ENCODE measurements around the gene TMEM91.

- TF ChIP-seq EZH2phosphoT487 (IDR thresholded peaks at IDR 0.05) (no peak), CTCF (IDR thresholded peaks at IDR 0.05) (no peak), EZH2 (IDR thresholded peaks at IDR 0.05) (no peak)
These were observed 36.6 kb downstream of the TMEM91 start for GRCh38 chr19:41412953-41413352.

Data from neural progenitor cell (in vitro differentiated cells).